Heart left ventricle (tissue), 16 donors: ENCODE measurements around the gene ZC3HAV1L. TPM values are rescaled to one million over a fixed set of nuclear protein-coding genes. Genes with fewer than 3 reads are reported as not detected.

ENCODE experiments used
- ATAC-seq, 4 donors: fragments of 200-7000 bp; cut with Tn5 transposase; one replicate each; pipeline ENCODE4 v1.9.1; 2020 to 2022; ENCODE audit warnings: moderate library complexity in 4 of 4, mild to moderate bottlenecking in 3 of 4, moderate number of reproducible peaks in 1 of 4
- DNase-seq, 5 donors: peaks; one replicate each; pipeline ENCODE4 v3.0.0-alpha.2; 2020
- H3K27ac ChIP-seq, 12 donors: fragments of 200-600 bp; sonication (generic) in 4 of 12; one replicate each; pipeline versions ENCODE4 v1.5.0 to v1.8.0; 2016 to 2022; ENCODE audit warnings: mild to moderate bottlenecking in 2 of 12
- H3K27me3 ChIP-seq, 9 donors: fragments of 200-600 bp; sonication (generic) in 2 of 9; one replicate each; pipeline versions ENCODE4 v1.5.1 to v1.8.0; 2016 to 2022; ENCODE audit warnings: mild to moderate bottlenecking in 3 of 9
- H3K36me3 ChIP-seq, 9 donors: fragments of 200-600 bp; sonication (generic) in 2 of 9; one replicate each; pipeline versions ENCODE4 v1.5.0 to v1.8.0; 2018 to 2022; ENCODE audit warnings: mild to moderate bottlenecking in 2 of 9
- H3K4me1 ChIP-seq, 12 donors: fragments of 200-600 bp; sonication (generic) in 4 of 12; one replicate each; pipeline versions ENCODE4 v1.5.0 to v1.8.0; 2016 to 2022; ENCODE audit warnings: mild to moderate bottlenecking in 3 of 12
- H3K4me3 ChIP-seq, 12 donors: fragments of 200-600 bp; sonication (generic) in 4 of 12; one replicate each; pipeline versions ENCODE4 v1.5.0 to v1.8.0; 2017 to 2022; ENCODE audit warnings: mild to moderate bottlenecking in 9 of 12, moderate library complexity in 4 of 12
- H3K9me3 ChIP-seq, 12 donors: fragments of 200-600 bp; sonication (generic) in 4 of 12; one replicate each; pipeline versions ENCODE4 v1.5.0 to v1.8.0; 2016 to 2022; ENCODE audit warnings: mild to moderate bottlenecking in 1 of 12
- CTCF ChIP-seq, 12 donors: fragments of 200-600 bp; sonication (generic) in 4 of 12; IDR thresholded peaks; one replicate each; pipeline versions ENCODE4 v1.5.0 to v1.8.0; 2018 to 2022; ENCODE audit warnings: antibody characterized with exemption in 12 of 12, mild to moderate bottlenecking in 5 of 12
- POLR2A ChIP-seq, 2 donors: fragments of 450-650 bp; IDR thresholded peaks; one replicate each; pipeline ENCODE4 v1.6.1; 2017; ENCODE audit warnings: antibody characterized with exemption in 2 of 2, mild to moderate bottlenecking in 2 of 2, moderate library complexity in 2 of 2
- WGBS, 4 donors: extraction: QIAGEN DNeasy Blood & Tissue Kit in 2 of 4; methylation state at CpG; one replicate each; pipeline versions ENCODE4 v1.1.5 to v1.1.7; 2013 to 2018; 5-methylcytosine and 5-hydroxymethylcytosine counted together
- intact Hi-C, 10 donors: fragments of 100-400 bp; cut with DNase I; formaldehyde crosslinking; loops; one replicate each; pipeline versions ENCODE4 v1.11.1 to v1.14.2; 2022
- long read RNA-seq, 3 donors: library from polyadenylated mRNA; unstranded; transcript quantifications; one replicate each; pipeline ENCODE4 v2.0.0, GENCODE V29; 2020 to 2021
- polyA plus RNA-seq, 2 donors: library from polyadenylated mRNA; stranded (reverse); fragments of 200-250 nt; gene quantifications; one replicate each; pipeline ENCODE4 v1.2.3, GENCODE V29; 2013
- total RNA-seq, 9 donors: library from RNA; depleted of rRNA in 2 of 9; stranded (reverse); fragments of >200 nt in 2 of 9; fragmentation: NEBNext Ultra II Directional in 3 of 9; extraction: Animal tissue kit (Norgen Biotek cat#: 25700) in 3 of 9; gene quantifications; one replicate each; pipeline versions ENCODE4 v1.1.0 to v1.2.4, GENCODE V29; 2016 to 2023
- donor health status: ischemic (EF 13 %, LVEDD 7.1; RV severe dilation, severe dysfunction).
- donor health status: healthy with polysubstance abuse.
- donor health status: DM: no; HTN: yes; CAD: no.
- donor health status: DM: no; HTN: no; CAD: no.
- donor health status: ischemic (EF 25% LVEDD 6.9; RV normal size, moderate dysfunction).
- donor health status: ischemic (EF 25% LVEDD 5.7; RV mildly dilated, moderate dysfunction).
- donor health status: healthy.
- donor health status: DM: yes; HTN: yes; CAD: no.
- donor health status: ischemic (EF 35%, LVEDD 5.7; RV mildly dilated, moderate dysfunction).
- donor health status: nonischemic (EF 11% LVEDD 7.7; RV severe dilation, severe dysfunction).
- donor health status: DM: yes; HTN: yes; CAD: no.
- donor health status: PGD.
- donor health status: ischemic (EF 29% LVEDD 5.4; RV normal size, mild dysfunction).
- donor health status: nonischemic (EF 23%, LVEDD 6.1; RV moderate dilation, normal function).

The ZC3HAV1L gene
- total RNA-seq (1 to 10 TPM; 1.7 to 6.2 (median 3.7) TPM), polyA plus RNA-seq (under 1 TPM; 0.46 to 0.80 TPM)
- long read RNA-seq, donor 1 = 0 reads
- long read RNA-seq, donor 2 = 0 reads
- long read RNA-seq, donor 3 = 0 reads

- intact Hi-C loops = loop anchor here in 2 of 10 donors (5.0 kb wide), 2 partner anchors 37 to 42 kb away; no protein-coding TSS in a partner anchor
- DNase-seq (peak; percentile 67 to 85 (median 71)), ATAC-seq (peak; percentile 69 to 96 (median 88))
- TF ChIP-seq CTCF (IDR thresholded peaks at IDR 0.05) (no peak), POLR2A (IDR thresholded peaks at IDR 0.05) (peak in 1 of 2 donors; percentile 39)
- H3K27me3 ChIP-seq = no peaks in the 10 kb centered on the region
- H3K4me3 ChIP-seq = peak within 1 kb of the TSS; percentile 46 to 93 (median 83)
- H3K36me3 ChIP-seq = peaks cover 0 to 31% (median 7%) of the 10 kb centered on the region in 9 donors
- H3K9me3 ChIP-seq = no peaks in the 10 kb centered on the region
- WGBS, 4 donors = 1 to 3% (median 2%) methylated on average over 37 to 82 of the region's 82 CpGs
- H3K4me1 ChIP-seq = peaks cover 0 to 26% (median 12%) of the 10 kb centered on the region in 12 donors
- H3K27ac ChIP-seq = peak within 1 kb of the TSS; percentile 64 to 88 (median 81)
Observed at GRCh38 chr7:139035586-139036353, at the start of gene ZC3HAV1L. TSS of gene ZC3HAV1L (minus strand) at chr7:139036042. CDS start at chr7:139036017, 25 bp downstream.

GRCh38 chr7:139084709-139085108, 48.9 kb upstream of the ZC3HAV1L start:
- DNase-seq = no peak
- no peak for ATAC-seq
- H3K27me3 ChIP-seq = no peaks in the 10 kb centered on the region
- H3K4me3 ChIP-seq = no peak overlapping the region
- intact Hi-C loops = no loop called here
- no peak overlapping the region for H3K27ac ChIP-seq
- H3K9me3 ChIP-seq = no peaks in the 10 kb centered on the region
- 93 to 94% (median 94%) methylated on average over 5 of the region's 5 CpGs for WGBS, 4 donors
- peaks cover 0 to 100% (median 94%) of the 10 kb centered on the region in 9 donors for H3K36me3 ChIP-seq
- H3K4me1 ChIP-seq = peaks cover 0 to 24% (median 3%) of the 10 kb centered on the region in 12 donors
- TF ChIP-seq CTCF (IDR thresholded peaks at IDR 0.05) (no peak), POLR2A (IDR thresholded peaks at IDR 0.05) (no peak)

GRCh38 chr7:139081584-139081983, 45.7 kb upstream of the ZC3HAV1L start:
- Histone ChIP-seq H3K4me1 (peaks cover 0 to 21% (median 5%) of the 10 kb centered on the region in 12 donors), H3K9me3 (no peaks in the 10 kb centered on the region), H3K27me3 (no peaks in the 10 kb centered on the region), H3K27ac (peak overlapping the region in 1 of 12 donors; percentile 23), H3K4me3 (no peak overlapping the region), H3K36me3 (peaks cover 0 to 100% (median 94%) of the 10 kb centered on the region in 9 donors)
- TF ChIP-seq CTCF (IDR thresholded peaks at IDR 0.05) = no peak
- TF ChIP-seq POLR2A (IDR thresholded peaks at IDR 0.05) = no peak
- DNase-seq = no peak
- ATAC-seq = no peak
- intact Hi-C loops = no loop called here

GRCh38 chr7:139080905-139081304, 45.1 kb upstream of the ZC3HAV1L start:
- peaks cover 0 to 100% (median 94%) of the 10 kb centered on the region in 9 donors for H3K36me3 ChIP-seq
- ATAC-seq = peak; percentile 37 to 88 (median 60)
- peak overlapping the region in 5 of 12 donors; percentile 8 to 50 (median 34) for H3K27ac ChIP-seq
- no peak for TF ChIP-seq CTCF (IDR thresholded peaks at IDR 0.05)
- no peak for TF ChIP-seq POLR2A (IDR thresholded peaks at IDR 0.05)
- H3K4me1 ChIP-seq = peaks cover 0 to 20% (median 5%) of the 10 kb centered on the region in 12 donors
- H3K4me3 ChIP-seq = no peak overlapping the region
- no peaks in the 10 kb centered on the region for H3K9me3 ChIP-seq
- 49 to 65% (median 64%) methylated on average over 8 of the region's 8 CpGs for WGBS, 4 donors
- DNase-seq = peak in 2 of 5 donors; percentile 25 to 31
- intact Hi-C loops = no loop called here
- H3K27me3 ChIP-seq = no peaks in the 10 kb centered on the region
